Measurements from ENCODE around the gene SLC25A3.
"Not testable (repeated sequence)": the region's sequence is repeated elsewhere in the genome, so short reads cannot be mapped to it uniquely, and the experiment has no call there.

Gene SLC25A3

DNA sequence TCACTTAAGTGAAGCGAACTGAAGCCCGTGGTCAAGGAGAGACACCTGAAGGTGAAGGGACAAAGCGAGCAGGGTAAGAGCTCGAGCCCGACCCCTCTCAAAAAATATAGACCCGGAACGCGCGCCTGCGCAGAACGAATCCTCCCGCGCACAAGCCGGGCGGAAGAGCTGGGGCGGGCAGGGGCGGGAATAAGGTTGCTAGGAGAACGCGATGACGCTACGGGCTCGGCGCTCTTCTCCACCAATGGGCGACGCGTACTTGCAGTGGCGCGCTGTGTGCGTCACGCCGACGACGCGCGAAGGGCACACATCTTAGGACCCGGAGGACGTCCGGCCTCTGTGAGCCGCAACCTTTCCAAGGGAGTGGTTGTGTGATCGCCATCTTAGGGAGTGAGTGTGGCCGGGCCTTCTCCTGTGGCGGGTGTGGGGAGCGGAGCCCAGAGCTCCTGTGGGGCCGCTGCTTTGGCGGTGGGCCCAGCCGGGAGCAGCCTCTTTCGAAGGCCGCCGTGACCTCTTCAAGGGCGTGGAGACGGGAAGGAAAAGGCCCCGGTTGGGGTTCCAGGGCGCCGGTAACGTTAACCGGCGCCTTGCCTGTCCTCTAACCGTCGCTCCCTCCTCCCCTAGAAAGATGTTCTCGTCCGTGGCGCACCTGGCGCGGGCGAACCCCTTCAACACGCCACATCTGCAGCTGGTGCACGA lies at the start of gene SLC25A3:
TSS of gene SLC25A3 (plus strand) at position 336 of the 699 bp plus-strand sequence. CDS start at position 629, 293 bp downstream.
- DNase-seq (ENCODE audit: low read depth): peak; percentile 98

DNA sequence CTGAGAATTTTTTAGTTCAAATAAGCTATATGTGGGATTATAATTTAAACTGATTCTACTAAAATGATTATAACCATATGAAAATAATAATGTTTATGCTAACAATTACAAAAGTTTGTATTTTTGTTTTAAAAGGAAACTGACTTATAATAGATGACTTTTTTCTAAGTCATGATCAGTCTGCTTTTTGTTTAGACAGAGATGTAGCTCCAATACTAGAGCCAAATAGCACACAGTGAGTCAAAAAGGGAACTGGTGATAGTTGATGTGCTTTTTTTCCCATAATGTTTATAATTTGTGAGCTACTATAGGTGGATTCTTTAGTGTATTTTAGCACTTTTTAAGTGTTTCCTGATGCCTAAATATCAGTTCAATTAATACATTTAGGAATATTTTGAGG lies 49.8 kb upstream of the SLC25A3 start:
- DNase-seq (ENCODE audit: low read depth): no peak

- peak; percentile 60 for DNase-seq (ENCODE audit: low read depth)
Measured at GRCh38 chr12:98544751-98545150, 48.7 kb upstream of the SLC25A3 start.

- DNase-seq (ENCODE audit: low read depth): no peak
Measured at GRCh38 chr12:98549371-98550110, 43.9 kb upstream of the SLC25A3 start.

- DNase-seq (ENCODE audit: low read depth): no peak
Measured at GRCh38 chr12:98551787-98552186, 41.7 kb upstream of the SLC25A3 start.

DNA sequence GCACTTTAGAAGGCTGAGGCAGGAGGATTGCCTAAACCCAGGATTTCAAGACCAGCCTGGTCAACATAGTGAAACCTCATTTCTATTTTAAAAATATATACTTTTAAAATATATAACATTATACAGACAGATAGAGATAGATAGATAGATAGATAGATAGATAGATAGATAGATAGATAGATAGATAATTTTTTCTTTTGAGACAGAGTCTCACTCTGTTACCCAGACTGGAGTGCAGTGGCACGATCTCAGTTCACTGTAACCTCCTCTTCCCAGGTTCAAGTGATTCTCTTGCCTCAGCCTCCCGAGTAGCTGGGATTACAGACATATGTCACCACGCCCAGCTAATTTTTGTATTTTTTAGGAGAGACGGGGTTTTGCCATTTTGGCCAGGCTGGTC lies 35.4 kb upstream of the SLC25A3 start:
- not testable (repeated sequence) for DNase-seq (ENCODE audit: low read depth)

GRCh38 chr12:98559666-98560065 lies 33.8 kb upstream of the SLC25A3 start:
- no peak for DNase-seq (ENCODE audit: low read depth)

DNA sequence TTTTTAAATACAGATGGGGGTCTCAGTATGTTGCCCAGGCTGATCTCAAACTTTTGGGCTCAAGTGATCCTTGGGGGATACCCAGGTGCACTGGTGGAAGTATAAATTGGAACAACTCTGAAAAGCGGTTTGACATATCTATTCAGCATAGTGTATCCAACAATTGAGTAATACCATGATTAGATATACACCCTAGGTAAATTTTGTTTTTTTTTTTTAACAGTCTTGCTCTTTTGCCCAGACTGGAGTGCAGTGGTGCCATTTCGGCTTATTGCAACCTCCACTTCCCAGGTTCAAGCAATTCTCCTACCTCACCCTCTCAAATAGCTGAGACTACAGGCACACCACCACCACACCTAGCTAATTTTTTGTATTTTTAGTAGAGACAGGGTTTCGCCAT lies 31.6 kb upstream of the SLC25A3 start:
- DNase-seq (ENCODE audit: low read depth): no peak

DNA sequence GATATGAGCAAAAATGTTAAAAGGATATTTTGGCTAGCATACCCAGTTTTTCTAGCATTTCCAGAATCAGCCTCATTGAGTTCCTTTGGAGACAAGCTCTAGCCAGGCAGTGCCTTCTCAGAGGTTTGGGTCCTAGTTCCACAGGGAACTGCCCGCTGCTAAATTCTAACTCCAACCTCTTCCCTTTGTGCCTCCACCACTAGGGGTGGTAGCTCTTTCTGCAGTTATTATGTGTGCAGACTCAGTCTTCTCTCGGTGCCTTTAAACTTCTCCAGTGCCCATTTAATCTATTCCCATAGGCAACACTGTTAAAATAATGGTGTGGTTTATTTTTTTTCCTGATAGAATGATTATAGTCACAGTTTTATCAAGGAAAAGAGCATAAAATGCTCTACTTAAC lies 21.5 kb upstream of the SLC25A3 start:
- DNase-seq (ENCODE audit: low read depth): no peak

DNA sequence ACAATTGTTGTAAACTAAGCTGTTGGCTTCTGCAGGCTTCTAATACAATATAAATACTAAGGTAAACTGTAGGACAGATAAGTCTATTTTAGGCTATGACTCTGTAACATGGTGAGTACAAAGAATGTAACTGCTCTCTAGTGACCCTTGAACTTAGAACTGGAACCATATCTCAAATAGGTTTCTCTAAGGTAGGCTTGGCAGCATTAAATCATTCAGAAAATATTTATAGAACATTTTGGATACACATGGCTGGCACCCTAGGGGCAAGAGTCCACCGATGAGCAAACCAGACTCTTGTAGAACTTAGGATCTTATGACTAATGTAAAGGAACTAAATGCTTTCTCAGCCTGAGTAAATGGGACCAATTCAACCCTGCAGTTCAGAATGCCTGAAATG lies 19.4 kb upstream of the SLC25A3 start:
- no peak for DNase-seq (ENCODE audit: low read depth)

DNA sequence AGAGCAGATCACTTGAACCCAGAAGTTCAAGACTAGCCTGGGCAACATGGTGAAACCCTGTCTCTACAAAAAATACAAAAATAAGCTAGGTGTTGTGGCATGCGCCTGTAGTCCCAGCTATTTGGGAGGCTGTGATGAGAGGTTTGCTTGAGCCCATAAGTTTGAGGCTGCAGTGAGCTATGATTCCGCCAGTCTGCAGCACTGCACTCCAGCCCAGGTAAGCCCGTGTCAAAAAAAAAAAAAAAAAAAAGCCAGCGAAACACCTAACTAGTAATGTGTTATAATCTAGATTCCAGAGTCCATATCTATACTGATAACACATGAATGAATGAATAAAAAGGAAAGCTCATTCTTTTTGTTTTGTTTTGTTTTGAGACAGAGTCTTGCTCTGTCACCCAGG lies 18.5 kb upstream of the SLC25A3 start:
- no peak for DNase-seq (ENCODE audit: low read depth)

GRCh38 chr12:98576795-98577194 lies 16.7 kb upstream of the SLC25A3 start:
- not testable (repeated sequence) for DNase-seq (ENCODE audit: low read depth)

DNA sequence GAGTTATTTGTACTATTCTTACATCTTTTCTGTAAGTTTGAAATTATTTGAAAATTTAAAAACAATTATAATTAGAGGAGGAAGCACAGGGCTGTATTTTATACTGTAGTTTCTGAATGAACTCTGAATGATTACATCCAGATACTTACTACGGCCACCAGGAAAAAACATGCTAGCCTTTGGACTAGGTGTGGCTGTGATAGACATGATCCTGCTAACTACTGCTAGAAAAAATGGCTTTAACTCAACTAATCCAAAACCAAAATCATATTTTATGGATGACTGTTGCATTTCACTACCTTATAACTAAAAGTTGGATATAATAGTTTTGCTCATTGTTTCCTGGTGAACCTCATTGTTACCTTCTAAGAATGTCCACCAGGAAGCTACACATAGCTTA lies 15.1 kb upstream of the SLC25A3 start:
- DNase-seq (ENCODE audit: low read depth): no peak

DNA sequence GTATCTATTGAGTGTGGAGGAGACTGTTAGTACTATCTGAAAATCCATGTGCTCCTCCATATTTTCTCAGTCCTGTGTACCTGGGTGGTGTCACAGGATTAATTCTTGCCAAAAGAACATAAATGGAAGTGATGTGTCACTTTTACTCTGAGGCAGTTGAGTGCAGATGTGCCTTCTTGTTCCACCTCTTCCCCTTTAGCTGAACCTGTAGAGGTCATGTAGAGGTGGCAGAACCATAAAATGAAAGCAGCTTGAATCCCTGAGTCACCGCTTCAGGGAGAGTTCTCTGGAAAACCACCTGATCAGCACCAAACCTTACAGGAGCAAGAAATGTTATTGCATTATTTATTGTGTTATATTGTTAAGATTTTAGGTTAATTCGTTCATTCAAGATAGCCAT lies 14.7 kb upstream of the SLC25A3 start:
- peak; percentile 74 for DNase-seq (ENCODE audit: low read depth)

DNA sequence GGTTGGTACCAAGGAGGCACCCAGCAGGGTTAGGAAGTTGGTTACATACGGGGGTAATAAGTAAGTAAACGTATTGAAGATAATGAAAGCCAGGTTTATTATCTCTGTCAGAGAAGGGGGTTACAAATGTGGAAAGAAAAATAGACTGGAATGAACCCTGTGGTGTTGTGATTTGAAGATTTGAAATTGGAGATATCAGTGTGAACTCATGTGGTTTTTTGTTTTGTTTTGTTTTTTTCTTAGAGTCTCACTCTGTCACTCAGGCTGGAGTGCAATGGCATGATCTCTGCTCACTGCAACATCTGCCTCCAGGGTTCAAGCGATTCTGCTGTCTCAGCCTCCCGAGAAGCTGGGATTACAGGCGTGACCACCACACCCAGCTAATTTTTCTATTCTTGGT lies 14.1 kb upstream of the SLC25A3 start:
- DNase-seq (ENCODE audit: low read depth): no peak

DNA sequence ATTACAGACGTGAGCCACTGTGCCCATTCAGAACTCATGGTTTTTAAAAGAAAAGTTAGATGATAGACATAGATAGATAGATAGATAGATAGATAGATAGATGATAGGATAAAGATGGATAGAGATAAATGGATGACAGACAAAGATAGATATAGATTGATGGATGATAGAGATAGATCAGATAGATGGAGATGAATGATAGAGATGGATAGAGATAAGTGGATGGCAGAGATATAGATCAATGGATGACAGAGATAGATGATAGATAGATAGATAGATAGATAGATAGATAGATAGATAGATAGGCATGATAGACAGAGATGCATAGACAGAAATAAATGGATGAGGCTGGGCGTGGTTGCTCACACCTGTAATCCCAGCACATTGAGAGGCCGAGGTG lies 13.7 kb upstream of the SLC25A3 start:
- no peak for DNase-seq (ENCODE audit: low read depth)

GRCh38 chr12:98580695-98581094 lies 12.8 kb upstream of the SLC25A3 start:
- DNase-seq (ENCODE audit: low read depth): no peak

- no peak for DNase-seq (ENCODE audit: low read depth)
Measured at GRCh38 chr12:98581101-98581500, 12.4 kb upstream of the SLC25A3 start.

- DNase-seq (ENCODE audit: low read depth): peak; percentile 34
Measured at GRCh38 chr12:98582093-98582492, 11.4 kb upstream of the SLC25A3 start.

DNA sequence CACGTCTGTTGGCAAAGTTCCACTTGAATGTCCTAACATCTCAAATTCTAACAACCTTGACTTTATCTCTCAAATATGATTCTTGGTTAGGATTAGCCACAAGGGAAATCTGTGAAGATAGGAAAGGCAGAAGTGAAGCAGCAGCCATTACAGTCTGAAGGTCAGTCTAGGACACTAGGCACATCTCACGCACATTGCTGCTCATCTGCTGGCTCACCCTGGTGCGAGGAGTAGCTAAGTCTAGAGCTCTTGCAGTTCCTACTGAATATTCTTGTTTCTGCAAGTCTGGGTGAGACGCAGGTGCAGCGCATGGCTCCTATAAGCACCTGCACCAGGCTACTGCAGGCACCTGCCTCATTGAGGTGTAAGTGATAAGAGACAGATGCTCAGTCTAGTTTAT lies 6.4 kb upstream of the SLC25A3 start:
- DNase-seq (ENCODE audit: low read depth): no peak

DNA sequence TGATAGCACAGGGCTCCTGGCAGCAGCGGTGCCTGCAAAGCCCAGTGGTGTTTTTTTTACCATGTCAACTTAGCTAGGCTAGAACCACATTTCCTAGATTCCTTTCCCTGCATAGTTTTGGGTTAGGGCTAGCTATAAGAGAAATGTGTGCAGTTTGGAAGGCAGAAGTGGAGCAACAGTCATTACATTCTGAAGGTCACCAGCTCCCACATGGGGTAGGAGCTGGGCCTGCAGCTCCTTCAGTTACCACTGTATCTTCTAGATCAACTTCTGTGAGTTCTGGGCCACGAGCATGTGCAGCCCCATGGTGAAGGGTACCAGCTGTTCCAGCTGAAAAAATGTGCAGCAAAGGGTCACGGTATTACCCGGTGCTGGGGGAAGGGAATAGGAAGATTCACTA lies 2.3 kb upstream of the SLC25A3 start:
- DNase-seq (ENCODE audit: low read depth): peak; percentile 23

GRCh38 chr12:98592825-98593322 lies 612 bp upstream of the SLC25A3 start:
- no peak for DNase-seq (ENCODE audit: low read depth)

GRCh38 chr12:98594050-98594835 lies 757 bp downstream of the SLC25A3 start:
- DNase-seq (ENCODE audit: low read depth): peak; percentile 20

All from iris pigment epithelial cell (primary cell).